Bronchial epithelial cell (primary cell): ENCODE results near the gene TOMM20L. TPM values are rescaled to one million over a fixed set of nuclear protein-coding genes. Genes with fewer than 3 reads are reported as not detected.
"Not testable (repeated sequence)": the region's sequence is repeated elsewhere in the genome, so short reads cannot be mapped to it uniquely, and the experiment has no call there.

Experiments
- DNase-seq: peaks from one replicate; pipeline ENCODE4 v3.0.0-alpha.2; 2010; ENCODE audit warnings: low read depth
- FAIRE-seq: peaks from 2 replicates; lab custom pipeline; 2011; peaks lifted over from hg19 to GRCh38; lab: Jason Lieb, UNC
- H3K27me3 ChIP-seq: 2 replicates; pipeline ENCODE4 v1.5.1; 2011; ENCODE audit warnings: low read length; ENCODE audit not compliant: control insufficient read depth, insufficient read depth
- H3K36me3 ChIP-seq: 2 replicates; pipeline ENCODE4 v1.5.1; 2011; ENCODE audit warnings: low read length; ENCODE audit not compliant: control insufficient read depth, insufficient read depth
- H3K4me3 ChIP-seq: 2 replicates; pipeline ENCODE4 v1.5.1; 2011; ENCODE audit warnings: mild to moderate bottlenecking, low read depth, low read length, control low read depth
- CTCF ChIP-seq: IDR thresholded peaks from 2 replicates; pipeline ENCODE4 v1.5.1; 2011; ENCODE audit warnings: mild to moderate bottlenecking, moderate library complexity, low read length, control low read depth, inconsistent platforms; ENCODE audit not compliant: insufficient read depth, severe bottlenecking
- total RNA-seq: library from RNA; depleted of rRNA; stranded (reverse); fragments of >200 nt; gene quantifications from 2 replicates; pipeline ENCODE4 v1.2.1, GENCODE V29; 2014

The TOMM20L gene
- total RNA-seq, 1 donor from 2014 or later = not detected

- Histone ChIP-seq H3K4me3 (no peak overlapping the region), H3K27me3 (no peaks in the 10 kb centered on the region), H3K36me3 (peaks cover 3% of the 10 kb centered on the region)
- no peak for FAIRE-seq
- DNase-seq = no peak
- no peak for TF ChIP-seq CTCF
Observed at GRCh38 chr14:58408681-58409215, 13.0 kb downstream of the TOMM20L start.

- DNase-seq (no peak), FAIRE-seq (no peak)
- no peak overlapping the region for H3K4me3 ChIP-seq
- peaks cover 4% of the 10 kb centered on the region for H3K36me3 ChIP-seq
- TF ChIP-seq CTCF = no peak
- H3K27me3 ChIP-seq = no peaks in the 10 kb centered on the region
Observed at GRCh38 chr14:58414845-58415244, 19.1 kb downstream of the TOMM20L start.

GRCh38 chr14:58415636-58416547 is 20.2 kb downstream of the TOMM20L start:
- H3K27me3 ChIP-seq = no peaks in the 10 kb centered on the region
- TF ChIP-seq CTCF = no peak
- H3K4me3 ChIP-seq = no peak overlapping the region
- DNase-seq = no peak
- peaks cover 3% of the 10 kb centered on the region for H3K36me3 ChIP-seq
- FAIRE-seq = no peak

- DNase-seq, FAIRE-seq, H3K4me3 ChIP-seq, H3K36me3 ChIP-seq, H3K27me3 ChIP-seq: not testable (repeated sequence)
Observed at GRCh38 chr14:58416934-58417333, 21.2 kb downstream of the TOMM20L start.

GRCh38 chr14:58426670-58427280 is 31.0 kb downstream of the TOMM20L start:
- Histone ChIP-seq H3K27me3 (no peaks in the 10 kb centered on the region), H3K36me3 (peaks cover 3% of the 10 kb centered on the region), H3K4me3 (peak overlapping the region; percentile 69)
- no peak for FAIRE-seq
- DNase-seq = peak; percentile 1
- no peak for TF ChIP-seq CTCF
